ENCODE data around the gene GUK1.
"Not testable (repeated sequence)": the region's sequence is repeated elsewhere in the genome, so short reads cannot be mapped to it uniquely, and the experiment has no call there.

The GUK1 gene

GRCh38 chr1:228163007-228163753 lies 23.1 kb downstream of the GUK1 start:
- DNase-seq (ENCODE audit: low spot score): no peak

- no peak for DNase-seq (ENCODE audit: low spot score)
Observed at GRCh38 chr1:228163776-228164519, 23.9 kb downstream of the GUK1 start.

GRCh38 chr1:228164561-228165371 lies 24.7 kb downstream of the GUK1 start:
- peak; percentile 48 for DNase-seq (ENCODE audit: low spot score)

- DNase-seq (ENCODE audit: low spot score): peak; percentile 97
Observed at GRCh38 chr1:228165372-228166169, 25.5 kb downstream of the GUK1 start, which contains the start of gene IBA57. Gene IBA57 (plus strand): TSS chr1:228165804. CDS start chr1:228165817, 13 bp downstream.

- DNase-seq (ENCODE audit: low spot score): peak; percentile 89
Observed at GRCh38 chr1:228166170-228166936, 26.3 kb downstream of the GUK1 start.

GRCh38 chr1:228168563-228169270 lies 28.6 kb downstream of the GUK1 start:
- no peak for DNase-seq (ENCODE audit: low spot score)

GRCh38 chr1:228169345-228169744 lies 29.3 kb downstream of the GUK1 start:
- no peak for DNase-seq (ENCODE audit: low spot score)

- DNase-seq (ENCODE audit: low spot score): no peak
Observed at GRCh38 chr1:228170666-228171065, 30.6 kb downstream of the GUK1 start.

- no peak for DNase-seq (ENCODE audit: low spot score)
Observed at GRCh38 chr1:228171221-228171891, 31.3 kb downstream of the GUK1 start.

GRCh38 chr1:228172591-228173527 lies 32.8 kb downstream of the GUK1 start:
- DNase-seq (ENCODE audit: low spot score): no peak

GRCh38 chr1:228173528-228174481 lies 33.7 kb downstream of the GUK1 start:
- DNase-seq (ENCODE audit: low spot score): not testable (repeated sequence)

GRCh38 chr1:228174482-228175315 lies 34.6 kb downstream of the GUK1 start:
- no peak for DNase-seq (ENCODE audit: low spot score)

- no peak for DNase-seq (ENCODE audit: low spot score)
Observed at GRCh38 chr1:228175316-228176023, 35.4 kb downstream of the GUK1 start.

- no peak for DNase-seq (ENCODE audit: low spot score)
Observed at GRCh38 chr1:228176024-228176395, 35.9 kb downstream of the GUK1 start.

- DNase-seq (ENCODE audit: low spot score): no peak
Observed at GRCh38 chr1:228176461-228177182, 36.5 kb downstream of the GUK1 start.
